NT2/D1 (cell line): ENCODE results near the gene PGBD5.

Source experiments
- SUZ12 ChIP-seq: IDR thresholded peaks from 2 replicates; pipeline ENCODE4 v1.6.1; 2011; ENCODE audit not compliant: insufficient read length, insufficient read depth; ENCODE audit errors: extremely low read depth
- YY1 ChIP-seq: IDR thresholded peaks from 2 replicates; pipeline ENCODE4 v1.6.1; 2011; ENCODE audit not compliant: insufficient read length, insufficient read depth
- ZNF274 ChIP-seq: IDR thresholded peaks from 2 replicates; pipeline ENCODE4 v1.6.1; 2011; ENCODE audit warnings: mild to moderate bottlenecking, low read depth, low read length

DNA sequence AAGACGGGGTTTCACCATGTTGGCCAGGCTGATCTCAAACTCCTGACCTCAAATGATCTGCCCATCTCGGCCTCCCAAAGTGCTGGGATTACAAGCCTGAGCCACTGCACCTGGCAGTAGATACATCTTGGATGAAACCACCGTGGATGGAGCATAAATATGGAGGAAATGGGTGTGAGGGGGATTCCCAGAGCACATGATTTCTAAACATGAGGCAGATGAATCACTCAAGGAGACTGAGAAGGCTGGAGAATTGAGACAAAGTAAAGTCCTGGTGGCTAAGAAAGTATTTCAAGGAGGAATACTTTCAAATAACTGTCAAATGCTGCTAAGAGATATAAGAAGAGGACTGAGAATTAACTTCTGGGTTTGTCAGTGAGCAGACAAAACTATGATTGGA lies 5.4 kb upstream of the PGBD5 start:
- TF ChIP-seq YY1 (no peak), ZNF274 (no peak), SUZ12 (no peak)
